Activated naive CD4-positive, alpha-beta T cell treated with anti-CD3 and anti-CD28 coated beads, Interleukin-2, amount 50 U/mL, for 24 hours (primary cell): ENCODE data around the gene SSBP1.
A peak's percentile ranks its signal among the peaks of the same experiment; 100 is the strongest.
"Not testable (repeated sequence)": the region's sequence is repeated elsewhere in the genome, so short reads cannot be mapped to it uniquely, and the experiment has no call there.

Experiments
- H3K27ac Mint-ChIP-seq: one replicate; pipeline ENCODE4 v1.8.0; 2021; ENCODE audit warnings: mild to moderate bottlenecking, mixed read lengths
- H3K27me3 Mint-ChIP-seq: one replicate; pipeline ENCODE4 v1.8.0; 2021; ENCODE audit warnings: mixed read lengths
- H3K36me3 Mint-ChIP-seq: one replicate; pipeline ENCODE4 v1.8.0; 2021; ENCODE audit warnings: mixed read lengths
- H3K4me1 Mint-ChIP-seq: one replicate; pipeline ENCODE4 v1.8.0; 2021; ENCODE audit warnings: mixed read lengths
- H3K4me3 Mint-ChIP-seq: one replicate; pipeline ENCODE4 v1.8.0; 2021; ENCODE audit warnings: mild to moderate bottlenecking, mixed read lengths
- H3K9me3 Mint-ChIP-seq: one replicate; pipeline ENCODE4 v1.8.0; 2021; ENCODE audit warnings: mixed read lengths

The SSBP1 gene

GRCh38 chr7:141737836-141738591 is at the start of gene SSBP1:
Gene SSBP1, plus strand, starts transcription at chr7:141738358. Its CDS starts 809 bp downstream, at chr7:141739167.
- Mint-ChIP-seq H3K9me3 (no peaks in the 10 kb centered on the region), H3K27ac (peak within 1 kb of the TSS; percentile 99), H3K27me3 (no peaks in the 10 kb centered on the region), H3K36me3 (peaks cover 27% of the 10 kb centered on the region), H3K4me3 (peak within 1 kb of the TSS; percentile 98), H3K4me1 (peaks cover 54% of the 10 kb centered on the region)

- H3K9me3 Mint-ChIP-seq = not testable (repeated sequence)
Measured at GRCh38 chr7:141689072-141689825, 48.9 kb upstream of the SSBP1 start.

GRCh38 chr7:141691540-141691939 is 46.6 kb upstream of the SSBP1 start:
- Mint-ChIP-seq H3K36me3 (peaks cover 5% of the 10 kb centered on the region), H3K4me1 (peaks cover 59% of the 10 kb centered on the region), H3K27ac (no peak overlapping the region), H3K4me3 (no peak overlapping the region), H3K9me3 (no peaks in the 10 kb centered on the region), H3K27me3 (no peaks in the 10 kb centered on the region)

More at GRCh38 chr7:141689072-141689825, 48.9 kb upstream of the SSBP1 start:
- H3K36me3 Mint-ChIP-seq, H3K4me3 Mint-ChIP-seq, H3K27me3 Mint-ChIP-seq, H3K27ac Mint-ChIP-seq: not testable (repeated sequence)
- H3K4me1 Mint-ChIP-seq = peaks cover 37% of the 10 kb centered on the region

DNA sequence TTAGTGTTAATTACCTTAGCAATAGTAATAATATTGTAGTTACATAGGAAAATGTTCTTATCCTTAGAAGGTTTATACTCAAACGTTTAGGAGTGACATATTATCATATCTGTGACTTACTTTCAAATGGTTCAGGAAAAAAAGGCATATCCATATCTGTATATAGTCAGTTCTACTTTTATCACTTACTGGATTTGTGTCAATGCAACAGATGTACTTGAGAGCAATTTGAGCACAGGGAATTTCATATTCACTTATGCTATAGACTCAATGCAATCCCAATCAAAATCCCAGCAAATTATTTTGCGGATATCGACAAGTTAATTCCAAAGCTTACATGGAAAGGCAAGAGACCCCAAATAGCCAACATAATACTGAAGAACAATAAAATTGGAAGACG is 46.2 kb upstream of the SSBP1 start:
- peaks cover 4% of the 10 kb centered on the region for H3K36me3 Mint-ChIP-seq
- peaks cover 63% of the 10 kb centered on the region for H3K4me1 Mint-ChIP-seq
- H3K27me3 Mint-ChIP-seq = no peaks in the 10 kb centered on the region
- no peaks in the 10 kb centered on the region for H3K9me3 Mint-ChIP-seq
- peak overlapping the region; percentile 79 for H3K27ac Mint-ChIP-seq
- H3K4me3 Mint-ChIP-seq = no peak overlapping the region

GRCh38 chr7:141693082-141693481 is 45.1 kb upstream of the SSBP1 start:
- Mint-ChIP-seq H3K4me1 (peaks cover 69% of the 10 kb centered on the region), H3K4me3 (no peak overlapping the region), H3K9me3 (no peaks in the 10 kb centered on the region), H3K27ac (no peak overlapping the region), H3K27me3 (no peaks in the 10 kb centered on the region), H3K36me3 (peaks cover 2% of the 10 kb centered on the region)

GRCh38 chr7:141695803-141696289 is 42.3 kb upstream of the SSBP1 start:
- no peaks in the 10 kb centered on the region for H3K27me3 Mint-ChIP-seq
- H3K27ac Mint-ChIP-seq = no peak overlapping the region
- H3K36me3 Mint-ChIP-seq = peaks cover 2% of the 10 kb centered on the region
- peaks cover 83% of the 10 kb centered on the region for H3K4me1 Mint-ChIP-seq
- H3K4me3 Mint-ChIP-seq = no peak overlapping the region
- no peaks in the 10 kb centered on the region for H3K9me3 Mint-ChIP-seq

DNA sequence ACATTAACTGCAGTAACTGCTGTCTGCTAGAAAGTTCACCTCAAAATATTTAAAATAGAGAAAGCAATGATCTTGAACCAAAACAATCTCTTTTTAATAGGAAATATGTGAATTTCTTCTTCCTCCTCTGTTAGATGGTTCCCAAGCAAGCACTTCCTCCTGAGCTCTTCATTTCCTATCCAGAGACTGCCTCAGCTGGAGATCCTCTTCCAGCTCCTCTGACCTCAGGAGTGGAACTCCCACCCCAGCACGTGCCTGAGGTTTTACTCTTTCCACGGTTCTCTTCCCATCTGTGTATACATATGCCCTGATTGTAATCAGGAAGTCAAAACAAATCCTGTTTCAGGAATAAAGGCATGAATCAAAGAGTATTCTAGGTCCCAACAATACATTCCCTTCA is 41.8 kb upstream of the SSBP1 start:
- Mint-ChIP-seq H3K9me3 (no peaks in the 10 kb centered on the region), H3K4me1 (peaks cover 83% of the 10 kb centered on the region), H3K27me3 (no peaks in the 10 kb centered on the region), H3K36me3 (peaks cover 2% of the 10 kb centered on the region), H3K4me3 (no peak overlapping the region), H3K27ac (peak overlapping the region; percentile 27)

GRCh38 chr7:141697211-141697871 is 40.8 kb upstream of the SSBP1 start:
- Mint-ChIP-seq H3K27ac (no peak overlapping the region), H3K4me3 (no peak overlapping the region), H3K4me1 (peaks cover 79% of the 10 kb centered on the region), H3K27me3 (no peaks in the 10 kb centered on the region), H3K9me3 (no peaks in the 10 kb centered on the region), H3K36me3 (peaks cover 2% of the 10 kb centered on the region)

DNA sequence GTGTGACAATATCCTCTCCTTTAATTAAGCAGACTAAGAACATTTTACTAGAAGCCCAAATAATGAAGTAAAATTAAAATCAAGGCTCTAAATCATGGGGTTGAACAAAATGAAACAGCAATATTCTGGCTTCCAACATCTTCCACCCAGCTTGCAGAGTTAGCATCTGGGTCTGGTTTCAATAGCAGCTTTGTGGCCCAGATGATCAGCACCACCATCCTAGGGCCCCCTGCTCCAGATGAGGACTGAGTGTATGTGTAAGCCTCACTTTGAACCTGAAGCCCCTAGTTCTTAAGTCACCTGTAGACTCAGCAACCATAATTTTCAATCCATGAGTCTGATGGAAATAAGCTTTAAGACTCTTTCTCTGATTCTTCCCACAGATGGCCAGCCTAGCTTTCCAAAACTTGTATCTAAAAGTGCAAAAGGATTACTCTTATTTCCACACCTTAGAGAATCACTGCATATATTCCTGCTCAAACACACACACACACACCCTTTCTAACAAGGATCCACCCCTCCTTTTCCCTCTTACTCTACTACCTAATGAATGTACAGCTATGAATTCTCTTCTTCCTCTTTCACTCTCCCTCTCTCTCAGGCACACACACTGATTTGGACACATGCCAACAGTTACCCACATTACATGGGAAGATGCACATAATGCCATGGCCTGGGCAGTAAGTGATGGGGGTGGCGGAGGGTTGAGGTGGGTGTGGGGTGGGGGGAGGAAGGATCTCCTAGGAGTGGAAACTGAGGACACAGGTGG is 39.7 kb upstream of the SSBP1 start:
- peaks cover 2% of the 10 kb centered on the region for H3K36me3 Mint-ChIP-seq
- H3K4me3 Mint-ChIP-seq = peak overlapping the region; percentile 34
- H3K9me3 Mint-ChIP-seq = no peaks in the 10 kb centered on the region
- no peak overlapping the region for H3K27ac Mint-ChIP-seq
- H3K4me1 Mint-ChIP-seq = peaks cover 78% of the 10 kb centered on the region
- no peaks in the 10 kb centered on the region for H3K27me3 Mint-ChIP-seq

DNA sequence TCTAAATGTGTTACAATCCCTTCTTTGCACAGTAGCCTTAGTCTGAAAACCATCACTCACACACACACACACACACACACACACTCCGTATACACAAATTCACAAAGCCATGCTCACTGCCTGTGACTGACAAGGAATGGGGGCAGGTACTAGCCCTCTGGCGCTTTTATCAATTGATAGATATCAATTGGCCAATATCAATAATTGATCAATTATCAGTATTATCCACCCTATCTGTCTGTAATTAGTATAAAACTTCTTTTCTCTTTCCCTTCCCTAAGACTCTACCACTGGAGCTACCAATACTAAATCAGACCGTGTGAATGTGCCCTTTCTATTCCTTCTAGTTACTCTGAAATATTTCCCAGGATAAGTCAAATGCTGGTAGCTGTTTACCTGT is 38.3 kb upstream of the SSBP1 start:
- Mint-ChIP-seq H3K27ac (no peak overlapping the region), H3K27me3 (no peaks in the 10 kb centered on the region), H3K9me3 (no peaks in the 10 kb centered on the region), H3K4me1 (peaks cover 68% of the 10 kb centered on the region), H3K36me3 (peaks cover 2% of the 10 kb centered on the region), H3K4me3 (peak overlapping the region; percentile 84)

- Mint-ChIP-seq H3K27ac (peak overlapping the region; percentile 73), H3K4me1 (peaks cover 63% of the 10 kb centered on the region), H3K27me3 (no peaks in the 10 kb centered on the region), H3K4me3 (peak overlapping the region; percentile 84), H3K9me3 (no peaks in the 10 kb centered on the region), H3K36me3 (peaks cover 2% of the 10 kb centered on the region)
Measured at GRCh38 chr7:141700296-141700847, 37.8 kb upstream of the SSBP1 start.

GRCh38 chr7:141700848-141701371 is 37.2 kb upstream of the SSBP1 start:
- Mint-ChIP-seq H3K27me3 (no peaks in the 10 kb centered on the region), H3K4me1 (peaks cover 57% of the 10 kb centered on the region), H3K4me3 (peak overlapping the region; percentile 84), H3K9me3 (no peaks in the 10 kb centered on the region), H3K36me3 (no peaks in the 10 kb centered on the region), H3K27ac (peak overlapping the region; percentile 73)

- Mint-ChIP-seq H3K36me3 (no peaks in the 10 kb centered on the region), H3K4me3 (peak overlapping the region; percentile 84), H3K9me3 (no peaks in the 10 kb centered on the region), H3K27me3 (no peaks in the 10 kb centered on the region), H3K4me1 (peaks cover 51% of the 10 kb centered on the region), H3K27ac (peak overlapping the region; percentile 75)
Measured at GRCh38 chr7:141701489-141702046, 36.6 kb upstream of the SSBP1 start.

GRCh38 chr7:141702047-141702567 is 36.1 kb upstream of the SSBP1 start, which contains the start of gene DENND11:
Gene DENND11, minus strand, starts transcription at chr7:141702166. Its CDS starts 13 bp downstream, at chr7:141702153.
- H3K27me3 Mint-ChIP-seq = no peaks in the 10 kb centered on the region
- H3K4me3 Mint-ChIP-seq = peak within 1 kb of the TSS; percentile 84
- H3K9me3 Mint-ChIP-seq = no peaks in the 10 kb centered on the region
- no peaks in the 10 kb centered on the region for H3K36me3 Mint-ChIP-seq
- H3K27ac Mint-ChIP-seq = peak within 1 kb of the TSS; percentile 75
- peaks cover 45% of the 10 kb centered on the region for H3K4me1 Mint-ChIP-seq
